Mucosa of gallbladder (tissue), 1 donor: ENCODE data around the gene SSX3. TPM values are rescaled to one million over a fixed set of nuclear protein-coding genes. Genes with fewer than 3 reads are reported as not detected.
"Not testable (repeated sequence)": the region's sequence is repeated elsewhere in the genome, so short reads cannot be mapped to it uniquely, and the experiment has no call there.

Experiments used
- DNase-seq: peaks from one replicate; pipeline ENCODE4 v3.0.0-alpha.2; 2020; ENCODE audit warnings: low spot score
- total RNA-seq: library from RNA; stranded (reverse); gene quantifications from one replicate; pipeline ENCODE4 v1.2.1, GENCODE V29; 2021
- donor health status: DM: no; HTN: no; CAD: no.

Gene SSX3, protein sequence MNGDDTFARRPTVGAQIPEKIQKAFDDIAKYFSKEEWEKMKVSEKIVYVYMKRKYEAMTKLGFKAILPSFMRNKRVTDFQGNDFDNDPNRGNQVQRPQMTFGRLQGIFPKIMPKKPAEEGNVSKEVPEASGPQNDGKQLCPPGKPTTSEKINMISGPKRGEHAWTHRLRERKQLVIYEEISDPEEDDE
- not detected for total RNA-seq

DNA sequence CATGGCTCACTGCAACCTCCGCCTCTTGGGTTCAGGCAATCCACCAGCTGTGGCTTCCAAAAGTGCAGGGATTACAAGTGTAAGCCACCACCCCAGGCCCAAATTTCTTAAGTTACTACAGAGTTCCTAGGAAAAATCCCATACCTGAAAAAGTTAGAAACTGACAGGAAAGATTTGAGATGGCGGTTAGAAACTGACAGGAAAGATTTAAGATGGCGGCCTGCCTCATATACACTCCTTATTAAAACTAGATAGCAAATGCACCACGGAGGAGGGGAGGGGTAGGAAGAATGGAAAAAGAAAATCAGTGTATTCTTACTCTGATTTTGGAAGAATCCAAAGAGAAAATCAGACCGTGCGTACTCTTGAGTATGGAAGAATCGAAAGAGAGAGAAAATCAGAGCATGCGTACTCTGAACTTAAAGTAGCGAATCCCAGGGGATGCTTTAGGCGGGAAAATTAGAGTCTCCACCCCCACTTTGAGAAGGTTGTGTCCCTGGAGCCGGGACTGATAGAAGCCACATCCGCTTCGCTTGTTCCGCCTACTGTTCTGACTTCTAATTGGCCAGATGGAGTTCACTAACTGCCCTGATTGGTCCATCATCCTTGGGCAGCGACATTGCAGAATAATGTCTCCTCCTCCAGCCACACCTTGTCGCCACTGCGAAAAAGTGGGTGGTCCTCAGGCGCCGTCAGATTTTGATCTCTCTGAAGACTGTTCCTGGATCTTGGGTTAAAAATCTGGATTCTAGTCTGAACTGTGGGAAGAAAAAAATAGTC lies at the start of gene SSX3:
Gene SSX3 (minus strand): TSS at position 389 of the 780 bp plus-strand sequence. CDS start 1,454 bp downstream, outside the sequence.
- DNase-seq, result not testable (repeated sequence)

DNA sequence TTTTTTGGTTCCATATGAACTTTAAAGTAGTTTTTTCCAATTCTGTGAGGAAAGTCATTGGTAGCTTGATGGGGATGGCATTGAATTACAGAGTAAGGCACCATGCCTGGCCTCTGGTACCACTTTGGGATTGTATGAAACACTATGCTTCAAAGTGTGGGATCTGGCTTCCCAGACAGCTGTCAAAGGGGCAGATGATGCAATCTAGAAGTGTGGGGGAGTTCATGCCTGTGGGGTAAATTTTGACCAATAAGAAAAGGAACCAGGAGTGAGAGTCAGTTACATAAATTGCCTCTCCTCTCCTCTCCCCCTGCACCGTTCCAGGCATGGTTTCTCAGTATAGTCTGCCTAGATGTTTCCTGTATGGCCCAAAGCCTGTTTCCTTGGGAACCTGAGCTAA lies 41.3 kb upstream of the SSX3 start:
- DNase-seq, result not testable (repeated sequence)

- DNase-seq, result not testable (repeated sequence)
Measured at GRCh38 chrX:48396931-48397330, 40.4 kb upstream of the SSX3 start.

- DNase-seq, result not testable (repeated sequence)
Measured at GRCh38 chrX:48383239-48383638, 26.7 kb upstream of the SSX3 start, which contains the start of gene SSX4. SSX4 (plus strand) TSS chrX:48383539; CDS start chrX:48384054, 515 bp downstream.

DNA sequence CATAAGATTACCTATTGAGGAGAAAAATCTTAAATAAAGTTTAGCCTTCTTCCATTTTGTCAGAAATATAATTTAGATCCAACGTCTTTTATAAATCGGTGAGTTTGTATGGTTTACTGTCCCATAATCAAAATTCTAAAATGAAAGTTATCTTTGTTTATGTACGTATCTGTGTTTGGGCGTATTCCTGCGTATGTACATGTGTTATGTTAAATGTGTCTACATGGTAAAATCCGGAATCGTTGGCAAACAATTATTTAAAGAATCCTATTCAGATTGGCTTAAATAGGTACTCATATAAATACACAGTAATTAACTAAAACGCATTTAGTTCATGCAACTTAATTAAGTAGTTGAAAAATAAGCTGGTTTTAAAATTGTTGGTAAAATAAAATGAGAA lies 13.9 kb upstream of the SSX3 start:
- DNase-seq, result not testable (repeated sequence)

DNA sequence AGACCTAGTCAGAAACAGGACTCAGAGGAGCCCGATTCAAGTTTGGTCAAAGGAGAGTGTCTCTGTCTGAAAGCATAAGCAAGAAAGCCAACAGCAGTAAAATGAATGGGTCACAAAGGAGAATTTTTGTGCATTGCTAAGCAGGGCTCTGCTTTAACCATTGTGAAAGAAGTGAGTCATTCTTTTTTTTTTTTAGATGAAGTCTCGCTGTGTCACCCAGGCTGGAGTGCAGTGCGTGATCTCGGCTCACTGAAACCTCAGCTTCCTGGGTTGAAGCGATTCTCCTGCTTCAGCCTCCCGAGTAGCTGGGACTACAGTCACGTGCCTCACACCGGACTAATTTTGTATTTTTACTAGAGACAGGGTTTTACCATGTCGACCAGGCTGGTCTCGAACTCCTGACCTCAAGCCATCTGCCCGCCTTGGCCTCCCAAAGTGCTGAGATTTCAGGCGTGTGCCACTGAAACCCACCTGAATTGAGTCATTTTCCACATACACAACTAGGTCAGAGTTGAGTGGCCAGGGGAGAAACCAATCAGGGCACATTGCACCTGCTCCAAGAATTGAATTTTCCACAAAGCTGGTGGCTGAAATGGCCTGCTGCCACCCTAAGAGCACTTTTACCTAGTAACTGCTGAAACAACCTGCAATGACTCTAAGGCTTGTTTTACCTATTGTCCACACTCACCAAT lies 11.4 kb upstream of the SSX3 start:
- not testable (repeated sequence) for DNase-seq

DNA sequence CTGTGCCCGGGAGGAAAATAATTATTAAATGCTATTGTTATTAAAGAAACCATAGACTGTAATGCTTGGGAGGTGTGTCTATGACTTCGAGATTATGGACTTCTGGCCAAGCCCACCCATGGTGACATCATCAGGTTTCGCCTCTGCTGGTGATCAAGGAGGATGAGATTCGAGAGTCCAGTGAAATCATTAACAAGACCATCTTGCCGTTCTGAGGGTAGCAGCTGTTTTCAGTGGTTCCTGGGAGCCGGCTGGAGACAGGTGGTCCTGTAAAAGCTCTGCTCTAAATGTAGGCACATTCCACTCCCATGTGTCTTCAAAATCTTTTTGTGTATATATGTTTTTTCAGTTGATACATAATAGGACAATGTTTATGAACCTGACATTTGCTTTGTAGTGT lies 2.8 kb upstream of the SSX3 start:
- DNase-seq, result not testable (repeated sequence)

- no peak for DNase-seq
Measured at GRCh38 chrX:48357681-48358080, 1.2 kb upstream of the SSX3 start.

DNA sequence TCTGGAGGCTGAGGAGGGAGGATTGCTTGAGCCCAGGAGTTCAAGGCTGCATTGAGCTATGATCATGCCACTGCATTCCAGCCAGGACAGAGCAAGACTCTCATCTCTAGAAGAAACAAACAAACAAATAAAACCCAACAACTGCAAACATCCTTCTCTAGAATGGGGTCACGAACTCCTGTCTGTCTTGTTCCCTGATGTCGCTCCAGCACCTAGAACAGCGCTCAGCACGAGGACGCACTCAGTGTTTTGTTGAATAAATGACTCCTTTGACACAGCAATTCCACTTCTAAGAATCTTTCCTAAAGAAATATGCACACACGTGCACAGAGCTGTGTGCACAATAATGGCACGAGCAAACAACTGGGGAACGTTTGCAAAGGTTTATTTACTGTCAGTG lies 10.4 kb downstream of the SSX3 start:
- not testable (repeated sequence) for DNase-seq

GRCh38 chrX:48313996-48314395 lies 42.5 kb downstream of the SSX3 start:
- not testable (repeated sequence) for DNase-seq

GRCh38 chrX:48306175-48306574 lies 50.3 kb downstream of the SSX3 start:
- no peak for DNase-seq

Other genes starting within 250 kb of the SSX3 start
- gene SPACA5B, start 226.1 kb downstream of the SSX3 start, total RNA-seq, result not detected
- gene SSX5, start 159.9 kb downstream of the SSX3 start, total RNA-seq, result not detected
- gene SSX1, start 101.3 kb downstream of the SSX3 start, total RNA-seq, result not detected
- not detected for gene SSX4, start 26.8 kb upstream of the SSX3 start, total RNA-seq
- not detected for gene SSX4B, start 55.3 kb upstream of the SSX3 start, total RNA-seq
- gene SLC38A5, start 113.6 kb upstream of the SSX3 start, total RNA-seq, result 3.8 TPM
- gene FTSJ1, start 119.5 kb upstream of the SSX3 start, total RNA-seq, result 24.6 TPM
- 11.8 TPM for gene PORCN, start 152.3 kb upstream of the SSX3 start, total RNA-seq
- gene EBP, start 165.1 kb upstream of the SSX3 start, total RNA-seq, result 127 TPM
- gene TBC1D25, start 183.0 kb upstream of the SSX3 start, total RNA-seq, result 17.8 TPM
- 46.0 TPM for gene RBM3, start 217.8 kb upstream of the SSX3 start, total RNA-seq
- gene WDR13, start 240.8 kb upstream of the SSX3 start, total RNA-seq, result 156 TPM